DND-41 (cell line): ENCODE measurements around the gene NLRX1.

Experiments used
- ATAC-seq: fragments of 200-7000 bp; cut with Tn5 transposase; 3 replicates; pipeline ENCODE4 v1.9.1; 2021; ENCODE audit warnings: low read depth; ENCODE audit not compliant: insufficient read depth
- DNase-seq: peaks from one replicate; pipeline ENCODE4 v3.0.0-alpha.2; 2020
- H2AFZ ChIP-seq: 2 replicates; pipeline ENCODE4 v1.6.0; 2012; ENCODE audit warnings: low read depth, low read length
- H3K27ac ChIP-seq: 2 replicates; pipeline ENCODE4 v1.5.1; 2012; ENCODE audit warnings: low read length, inconsistent platforms
- H3K27me3 ChIP-seq: fragments of 200-600 bp; sonication (generic); 2 replicates; pipeline ENCODE4 v1.6.0; 2012; ENCODE audit warnings: low read length, mild to moderate bottlenecking, inconsistent platforms; ENCODE audit not compliant: insufficient read depth, poor library complexity
- H3K36me3 ChIP-seq: 2 replicates; pipeline ENCODE4 v1.5.1; 2012; ENCODE audit warnings: low read length, inconsistent platforms; ENCODE audit not compliant: insufficient read depth
- H3K4me1 ChIP-seq: 2 replicates; pipeline ENCODE4 v1.5.1; 2012; ENCODE audit warnings: mild to moderate bottlenecking, low read length; ENCODE audit not compliant: insufficient read depth
- H3K4me2 ChIP-seq: 2 replicates; pipeline ENCODE4 v1.6.0; 2012; ENCODE audit warnings: mild to moderate bottlenecking, moderate library complexity, low read length, inconsistent platforms; ENCODE audit not compliant: insufficient read depth
- H3K4me3 ChIP-seq, 2 experiments: fragments of 200-600 bp in 1 of 2; shearing (Covaris generic) in 1 of 2; 2 replicates each; pipeline ENCODE4 v1.5.1; 2012 to 2016; ENCODE audit warnings: inconsistent platforms in 2 of 2, low read length in 2 of 2, mild to moderate bottlenecking in 2 of 2, low read depth in 1 of 2, moderate library complexity in 1 of 2
- H3K79me2 ChIP-seq: 2 replicates; pipeline ENCODE4 v1.6.0; 2012; ENCODE audit warnings: low read length, inconsistent platforms; ENCODE audit not compliant: insufficient read depth
- H3K9ac ChIP-seq: 2 replicates; pipeline ENCODE4 v1.6.0; 2012; ENCODE audit warnings: low read depth, mild to moderate bottlenecking, inconsistent platforms, low read length, moderate library complexity
- H3K9me3 ChIP-seq: 2 replicates; pipeline ENCODE4 v1.5.1; 2012; ENCODE audit warnings: low read length, moderate library complexity, mild to moderate bottlenecking, inconsistent platforms; ENCODE audit not compliant: insufficient read depth, severe bottlenecking
- H4K20me1 ChIP-seq: 2 replicates; pipeline ENCODE4 v1.6.0; 2012; ENCODE audit warnings: low read length; ENCODE audit not compliant: insufficient read depth
- CTCF ChIP-seq: IDR thresholded peaks from 2 replicates; pipeline ENCODE4 v1.5.1; 2012; ENCODE audit warnings: borderline replicate concordance, low read length, moderate library complexity, mild to moderate bottlenecking; ENCODE audit not compliant: poor library complexity, severe bottlenecking; ENCODE audit errors: extremely low read depth
- EZH2 ChIP-seq: IDR thresholded peaks from 3 replicates; pipeline ENCODE4 v1.6.1; 2012; ENCODE audit warnings: borderline replicate concordance, low read depth, mild to moderate bottlenecking, moderate library complexity, low read length, inconsistent platforms; ENCODE audit not compliant: severe bottlenecking

NLRX1 gene

DNA sequence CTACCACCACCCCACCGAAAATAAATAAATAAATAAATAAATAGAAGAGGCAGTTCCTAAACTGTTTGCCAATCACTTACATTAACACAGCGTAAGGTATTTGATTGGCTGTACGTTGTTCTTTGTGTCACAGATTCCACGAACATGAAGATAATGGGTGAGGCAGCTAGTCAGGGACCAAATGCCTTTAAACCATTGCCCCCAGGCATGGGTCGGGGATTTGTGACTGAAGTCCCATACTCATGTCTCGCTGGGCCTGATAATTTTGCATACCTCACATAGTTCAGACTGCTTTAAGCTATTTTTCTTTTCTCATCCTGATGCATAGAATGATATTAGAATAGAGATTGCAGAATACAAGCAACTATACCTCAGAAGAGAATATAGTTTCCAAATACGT is 34.0 kb downstream of the NLRX1 start:
- Histone ChIP-seq H3K9ac (no peak overlapping the region), H2AFZ (no peak overlapping the region), H3K27me3 (no peaks in the 10 kb centered on the region), H3K4me2 (no peak overlapping the region), H3K4me1 (peaks cover 17% of the 10 kb centered on the region), H4K20me1 (no peaks in the 10 kb centered on the region), H3K27ac (no peak overlapping the region), H3K79me2 (peaks cover 14% of the 10 kb centered on the region), H3K4me3 (no peak overlapping the region), H3K36me3 (no peaks in the 10 kb centered on the region), H3K9me3 (no peaks in the 10 kb centered on the region)
- DNase-seq (no peak), ATAC-seq (no peak)
- TF ChIP-seq EZH2, result no peak

GRCh38 chr11:119204066-119204465 is 35.5 kb downstream of the NLRX1 start:
- Histone ChIP-seq H3K9me3 (no peaks in the 10 kb centered on the region), H2AFZ (no peak overlapping the region), H3K4me3 (no peak overlapping the region), H3K27me3 (no peaks in the 10 kb centered on the region), H3K4me1 (peaks cover 31% of the 10 kb centered on the region), H3K9ac (no peak overlapping the region), H3K79me2 (peaks cover 29% of the 10 kb centered on the region), H3K27ac (no peak overlapping the region), H4K20me1 (peaks cover 7% of the 10 kb centered on the region; the same call in 1 of the 2 replicates), H3K36me3 (no peaks in the 10 kb centered on the region; the same call in 1 of the 2 replicates), H3K4me2 (no peak overlapping the region)
- DNase-seq (no peak), ATAC-seq (no peak)
- TF ChIP-seq EZH2 (no peak), CTCF (no peak)

DNA sequence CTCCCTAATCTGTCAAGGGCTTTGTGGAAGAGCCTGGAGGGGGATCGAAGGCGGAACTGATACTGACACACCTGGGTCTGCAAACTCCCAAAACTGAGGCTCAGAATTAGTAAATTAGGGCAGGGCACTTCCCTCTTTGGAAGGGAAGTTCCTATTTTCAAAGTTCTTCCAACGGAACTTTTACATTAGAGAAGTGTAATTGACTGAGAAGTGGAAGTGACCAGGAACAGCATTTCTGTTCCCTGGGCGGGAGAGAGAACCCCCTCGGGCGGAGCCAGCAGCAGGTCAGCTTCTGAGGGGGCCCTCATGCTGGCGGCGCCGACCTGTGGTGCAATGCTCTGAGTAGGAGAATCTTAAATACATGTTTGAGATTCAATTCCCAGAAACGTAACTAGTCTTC is 36.6 kb downstream of the NLRX1 start:
- Histone ChIP-seq H3K79me2 (peaks cover 39% of the 10 kb centered on the region), H3K27me3 (no peaks in the 10 kb centered on the region), H3K9ac (peak overlapping the region; percentile 97), H3K4me1 (peaks cover 37% of the 10 kb centered on the region), H3K4me3 (peak overlapping the region; percentile 98 to 100; a peak in 2 of 4 replicates), H2AFZ (peak overlapping the region; percentile 100), H3K27ac (0 out of 2 replicates have a peak overlapping the region, but pooled peaks have one; percentile 88), H3K9me3 (no peaks in the 10 kb centered on the region), H4K20me1 (peaks cover 10% of the 10 kb centered on the region; the same call in 1 of the 2 replicates), H3K36me3 (no peaks in the 10 kb centered on the region; the same call in 1 of the 2 replicates), H3K4me2 (peak overlapping the region; percentile 80)
- no peak for TF ChIP-seq CTCF
- TF ChIP-seq EZH2, result no peak
- ATAC-seq (no peak), DNase-seq (no peak)

- H3K27ac ChIP-seq, result peak within 1 kb of the TSS; percentile 89
- peaks cover 38% of the 10 kb centered on the region for H3K4me1 ChIP-seq
- H3K27me3 ChIP-seq, result no peaks in the 10 kb centered on the region
- H3K4me2 ChIP-seq, result peak within 1 kb of the TSS; percentile 80
- H2AFZ ChIP-seq, result peak within 1 kb of the TSS; percentile 100
- peaks cover 47% of the 10 kb centered on the region for H3K79me2 ChIP-seq
- peak within 1 kb of the TSS; percentile 98 to 100 for H3K4me3 ChIP-seq
- peak; percentile 96 for DNase-seq
- peaks cover 11% of the 10 kb centered on the region; the same call in 1 of the 2 replicates for H4K20me1 ChIP-seq
- TF ChIP-seq EZH2 (no peak), CTCF (peak; percentile 90)
- no peaks in the 10 kb centered on the region; the same call in 1 of the 2 replicates for H3K36me3 ChIP-seq
- H3K9ac ChIP-seq, result peak within 1 kb of the TSS; percentile 97
- H3K9me3 ChIP-seq, result no peaks in the 10 kb centered on the region
- peak; percentile 82 for ATAC-seq
Observed at GRCh38 chr11:119205574-119206510, 37.3 kb downstream of the NLRX1 start, which contains the start of gene CBL. CBL (plus strand) TSS chr11:119206339; CDS start chr11:119206418, 79 bp downstream.
